NCI-H187 (cell line): ENCODE results near the gene ARL8B.
"Not testable (repeated sequence)": the region's sequence is repeated elsewhere in the genome, so short reads cannot be mapped to it uniquely, and the experiment has no call there.

Experiments
- DNase-seq, 2 experiments: peaks; one replicate each; lab custom pipeline; 2025; lab: John Stamatoyannopoulos, UW

ARL8B gene

GRCh38 chr3:5122030-5122740 is at the start of gene ARL8B:
TSS of gene ARL8B (plus strand) at chr3:5122292. CDS start at chr3:5122466, 174 bp downstream.
- DNase-seq, result peak; percentile 26 to 29

DNA sequence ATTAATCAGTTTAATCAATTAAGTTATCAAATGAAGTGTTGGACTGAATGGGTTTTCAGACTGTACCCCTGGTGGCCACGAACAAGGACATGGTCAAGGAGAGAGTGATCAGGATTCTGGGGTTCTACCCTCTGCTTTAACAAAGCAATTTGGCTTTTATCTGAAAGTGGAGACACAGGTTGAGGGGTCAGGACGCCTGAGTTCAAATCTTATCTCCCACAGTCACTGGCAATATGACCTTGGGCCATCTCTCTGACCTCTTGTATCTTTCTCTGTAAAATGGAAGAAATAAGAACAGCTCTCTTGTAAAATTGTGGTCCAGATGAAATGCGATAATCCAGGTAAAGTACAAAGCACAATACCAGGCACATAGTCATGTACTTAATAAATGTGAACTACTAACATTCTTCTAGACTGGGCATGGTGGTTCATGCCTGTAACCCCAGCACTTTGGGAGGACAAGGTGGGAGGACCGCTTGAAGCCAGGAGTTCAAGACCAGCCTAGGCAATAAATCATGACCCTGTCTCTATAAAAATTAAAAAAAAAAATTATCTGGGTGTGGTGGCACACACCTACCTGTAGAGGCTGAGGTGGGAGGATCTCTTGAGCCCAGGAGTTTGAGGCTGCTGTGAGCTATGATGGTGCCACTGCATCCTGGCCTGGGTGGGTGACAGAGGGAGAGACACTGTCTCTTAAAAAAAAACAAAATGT is 48.6 kb upstream of the ARL8B start:
- no peak for DNase-seq

GRCh38 chr3:5078151-5078550 is 43.9 kb upstream of the ARL8B start:
- no peak for DNase-seq

GRCh38 chr3:5079761-5080160 is 42.3 kb upstream of the ARL8B start:
- no peak for DNase-seq

- DNase-seq, result no peak
Measured at GRCh38 chr3:5080779-5081550, 41.1 kb upstream of the ARL8B start.

- DNase-seq, result not testable (repeated sequence)
Measured at GRCh38 chr3:5081973-5082788, 39.9 kb upstream of the ARL8B start.

GRCh38 chr3:5082789-5083115 is 39.3 kb upstream of the ARL8B start:
- no peak for DNase-seq

DNA sequence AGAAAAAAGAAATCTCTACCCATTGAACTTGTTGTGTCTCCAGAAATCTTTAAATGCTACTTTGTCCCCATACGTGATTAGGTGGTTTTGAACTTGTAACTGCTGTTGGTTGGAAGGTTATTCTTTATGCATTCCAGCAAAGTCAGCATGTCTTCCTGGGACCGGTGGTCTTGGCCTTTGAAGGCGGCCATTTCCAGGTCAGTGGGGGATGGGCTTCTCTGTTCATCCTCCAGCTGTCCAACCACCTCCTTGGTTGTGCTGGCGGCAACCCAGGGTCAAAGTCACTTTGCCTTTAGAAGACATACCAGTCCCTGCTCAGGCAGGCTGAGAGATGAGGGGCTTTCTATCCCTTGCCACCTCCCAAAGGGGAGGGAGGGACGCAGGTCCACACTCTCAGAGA is 37.9 kb upstream of the ARL8B start:
- no peak for DNase-seq

- no peak for DNase-seq
Measured at GRCh38 chr3:5086708-5087107, 35.4 kb upstream of the ARL8B start.

GRCh38 chr3:5087209-5087608 is 34.9 kb upstream of the ARL8B start:
- DNase-seq, result no peak

GRCh38 chr3:5090197-5090596 is 31.9 kb upstream of the ARL8B start:
- no peak for DNase-seq

DNA sequence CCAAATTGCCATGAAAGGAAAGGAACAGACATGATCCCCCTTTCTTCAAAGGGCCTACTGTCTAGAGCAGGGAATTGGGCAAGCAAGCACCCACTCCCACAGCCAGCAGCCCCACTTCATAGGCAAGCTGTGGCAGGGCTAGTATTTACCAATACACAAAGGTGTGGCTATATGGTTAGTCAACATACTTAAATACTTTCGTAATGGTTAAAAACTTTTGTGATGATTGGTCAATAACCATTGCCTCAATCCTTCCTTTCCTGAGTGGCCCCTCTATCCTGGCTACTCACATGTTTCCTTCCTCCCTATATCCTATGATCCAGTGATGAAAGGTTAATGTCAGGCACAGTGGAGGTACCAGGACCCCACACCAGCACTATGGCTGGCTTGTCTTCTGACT is 30.1 kb upstream of the ARL8B start:
- no peak for DNase-seq

DNA sequence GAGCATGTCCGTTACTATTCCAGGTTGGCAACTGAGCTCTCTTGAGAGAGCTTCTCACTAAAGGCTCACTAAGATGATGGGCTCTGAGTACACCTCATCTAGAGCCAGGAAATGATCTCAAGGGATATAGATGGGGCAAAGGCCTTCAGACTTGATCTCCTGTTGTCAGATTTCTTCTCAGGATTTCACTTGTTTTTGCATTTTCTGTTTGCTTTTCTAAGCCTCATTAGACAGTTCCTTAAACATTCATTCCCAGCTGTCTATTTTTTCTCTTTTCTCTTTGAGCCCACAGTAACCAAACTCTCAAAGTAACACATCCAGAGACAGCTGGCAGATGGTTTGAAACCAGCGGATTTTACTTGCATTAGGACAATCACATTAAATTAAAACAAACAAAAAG is 28.4 kb upstream of the ARL8B start:
- DNase-seq, result no peak

GRCh38 chr3:5095886-5096285 is 26.2 kb upstream of the ARL8B start:
- DNase-seq, result no peak

GRCh38 chr3:5096336-5097008 is 25.6 kb upstream of the ARL8B start:
- no peak for DNase-seq

DNA sequence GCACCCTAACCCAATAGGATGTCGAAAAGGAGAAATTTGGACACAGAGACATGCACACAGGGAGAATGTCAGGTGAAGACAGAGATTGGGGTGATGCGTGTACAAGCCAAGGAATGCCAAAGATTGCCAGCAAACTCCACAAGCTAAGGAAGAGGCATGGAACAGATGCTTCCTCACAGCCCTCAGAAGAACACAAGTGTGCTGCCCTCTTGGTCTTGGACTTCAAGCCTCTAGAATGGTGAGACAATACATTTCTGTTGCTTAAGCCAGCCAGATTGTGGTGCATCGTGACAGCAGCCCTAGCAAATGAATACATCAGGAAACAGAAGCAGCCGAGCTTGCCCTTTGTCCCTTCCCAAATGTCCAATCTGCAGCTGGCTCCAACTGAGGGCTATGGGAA is 23.7 kb upstream of the ARL8B start:
- DNase-seq, result no peak

GRCh38 chr3:5102532-5102931 is 19.6 kb upstream of the ARL8B start:
- no peak for DNase-seq

GRCh38 chr3:5103743-5104142 is 18.3 kb upstream of the ARL8B start:
- no peak for DNase-seq

GRCh38 chr3:5105050-5105449 is 17.0 kb upstream of the ARL8B start:
- DNase-seq, result no peak

DNA sequence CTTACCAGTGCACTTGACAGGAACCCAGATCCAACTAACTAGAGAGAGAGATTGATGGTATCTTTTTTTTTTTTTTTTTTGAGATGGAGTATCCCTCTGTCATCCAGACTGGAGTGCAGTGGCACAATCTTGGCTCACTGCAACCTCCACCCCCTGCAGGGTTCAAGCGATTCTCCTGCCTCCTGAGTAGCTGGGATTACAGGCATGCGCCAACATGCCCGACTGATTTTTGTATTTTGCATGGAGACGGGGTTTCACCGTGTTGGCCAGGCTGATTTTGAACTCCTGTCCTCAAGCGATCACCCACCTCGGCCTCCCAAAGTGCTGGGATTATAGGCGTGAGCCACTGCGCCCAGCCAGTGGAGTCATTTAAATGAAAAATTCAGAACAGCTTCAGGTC is 15.7 kb upstream of the ARL8B start:
- DNase-seq, result not testable (repeated sequence)

- DNase-seq, result not testable (repeated sequence)
Measured at GRCh38 chr3:5106933-5107334, 15.2 kb upstream of the ARL8B start.

DNA sequence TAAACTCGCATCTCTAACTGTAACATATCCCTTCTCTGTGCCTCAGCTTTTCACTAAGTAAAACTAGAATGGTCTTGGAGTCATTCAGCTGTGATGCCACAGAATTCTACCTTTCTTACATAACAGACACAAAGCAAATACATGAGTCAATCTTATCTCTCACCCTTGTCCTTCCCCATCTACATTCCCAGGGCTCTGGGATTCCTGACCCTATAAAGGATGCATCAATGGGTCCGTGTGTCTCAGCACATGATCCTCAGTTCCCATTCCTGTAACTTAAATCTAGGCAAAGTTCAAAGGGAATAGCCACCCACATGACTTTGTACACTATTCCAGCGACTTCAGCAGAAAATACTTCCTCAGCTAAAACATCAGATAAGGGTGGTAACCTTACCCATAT is 11.8 kb upstream of the ARL8B start:
- DNase-seq, result no peak
